Measurements from ENCODE around the gene PTPRD. TPM values are rescaled to one million over a fixed set of nuclear protein-coding genes. Genes with fewer than 3 reads are reported as not detected.

Gene PTPRD
- total RNA-seq, 4 donors from 2014 or later = 19.6 to 78.9 (median 45.6) TPM

DNA sequence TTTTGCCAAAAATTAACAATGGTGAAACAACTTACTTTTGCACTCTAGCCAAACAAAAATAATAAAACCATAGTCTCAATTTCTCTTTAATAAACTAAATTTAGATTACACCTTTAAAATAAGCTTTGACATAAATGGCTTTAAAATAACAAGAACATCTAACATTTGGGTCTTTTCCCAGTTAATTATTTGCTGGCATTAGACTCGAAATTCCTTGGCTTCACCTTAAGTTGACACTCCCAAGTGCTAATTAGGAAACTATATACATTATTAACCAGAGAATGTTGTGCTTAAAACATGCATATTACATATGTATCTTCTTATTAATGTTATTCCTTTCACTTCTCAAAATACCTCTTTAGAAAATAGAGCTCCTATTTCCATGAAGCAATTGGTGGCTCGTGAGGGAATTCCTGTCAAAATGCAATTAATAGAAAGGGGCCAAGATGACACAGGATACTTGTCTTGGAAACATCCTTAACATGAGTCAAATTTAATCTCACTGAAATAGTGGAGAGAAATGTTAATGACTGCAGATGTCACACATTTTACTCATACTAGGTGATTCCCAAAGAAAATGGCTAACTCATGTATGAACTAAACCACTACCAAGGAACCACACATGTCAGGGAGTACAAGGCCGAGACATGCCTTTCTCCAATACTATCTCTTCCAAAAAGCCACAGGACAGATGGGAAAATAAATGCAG, 1880.3 kb downstream of the PTPRD start:
- WGBS, 2 donors = 79 to 84% methylated on average over 3 of the region's 3 CpGs
- intact Hi-C loops (cut with DNase I) = no loop called here

DNA sequence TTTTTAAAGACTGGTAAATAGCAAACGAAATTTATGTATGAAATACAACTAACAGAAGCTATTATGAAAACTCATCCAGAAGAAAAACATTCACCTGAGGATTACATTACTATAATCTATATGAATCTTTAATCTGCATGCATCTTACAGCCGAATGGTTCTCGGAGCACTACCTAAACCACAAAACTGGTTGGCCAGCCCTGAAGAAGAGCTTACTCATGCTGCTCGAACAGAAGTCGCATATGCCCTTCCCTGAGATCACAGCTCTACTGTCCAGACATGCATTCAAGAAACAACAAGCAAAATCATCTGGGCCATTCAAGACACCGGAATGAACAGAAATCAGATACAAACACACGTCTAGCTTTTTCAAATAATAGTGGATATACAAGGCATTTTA, 1882.2 kb downstream of the PTPRD start:
- no peak for TF ChIP-seq POLR2A (IDR thresholded peaks at IDR 0.05)
- TF ChIP-seq, protein P1, sequence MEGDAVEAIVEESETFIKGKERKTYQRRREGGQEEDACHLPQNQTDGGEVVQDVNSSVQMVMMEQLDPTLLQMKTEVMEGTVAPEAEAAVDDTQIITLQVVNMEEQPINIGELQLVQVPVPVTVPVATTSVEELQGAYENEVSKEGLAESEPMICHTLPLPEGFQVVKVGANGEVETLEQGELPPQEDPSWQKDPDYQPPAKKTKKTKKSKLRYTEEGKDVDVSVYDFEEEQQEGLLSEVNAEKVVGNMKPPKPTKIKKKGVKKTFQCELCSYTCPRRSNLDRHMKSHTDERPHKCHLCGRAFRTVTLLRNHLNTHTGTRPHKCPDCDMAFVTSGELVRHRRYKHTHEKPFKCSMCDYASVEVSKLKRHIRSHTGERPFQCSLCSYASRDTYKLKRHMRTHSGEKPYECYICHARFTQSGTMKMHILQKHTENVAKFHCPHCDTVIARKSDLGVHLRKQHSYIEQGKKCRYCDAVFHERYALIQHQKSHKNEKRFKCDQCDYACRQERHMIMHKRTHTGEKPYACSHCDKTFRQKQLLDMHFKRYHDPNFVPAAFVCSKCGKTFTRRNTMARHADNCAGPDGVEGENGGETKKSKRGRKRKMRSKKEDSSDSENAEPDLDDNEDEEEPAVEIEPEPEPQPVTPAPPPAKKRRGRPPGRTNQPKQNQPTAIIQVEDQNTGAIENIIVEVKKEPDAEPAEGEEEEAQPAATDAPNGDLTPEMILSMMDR (IDR thresholded peaks at IDR 0.05) = no peak
- Histone ChIP-seq H3K27me3 (no peaks in the 10 kb centered on the region), H3K4me1 (no peaks in the 10 kb centered on the region), H3K27ac (no peak overlapping the region), H3K36me3 (no peaks in the 10 kb centered on the region), H3K4me3 (replicated peaks in 1 of 3) (no peak overlapping the region), H3K9me3 (no peaks in the 10 kb centered on the region)
- no peak for DNase-seq
- intact Hi-C loops (cut with DNase I) = no loop called here
- WGBS, 2 donors = 79 to 88% methylated on average over 7 of the region's 7 CpGs

More for the DNA sequence above, 1880.3 kb downstream of the PTPRD start:
- Histone ChIP-seq H3K9me3 (no peaks in the 10 kb centered on the region), H3K36me3 (no peaks in the 10 kb centered on the region), H3K27me3 (no peaks in the 10 kb centered on the region), H3K4me3 (replicated peaks in 1 of 3) (no peak overlapping the region), H3K27ac (no peak overlapping the region), H3K4me1 (no peaks in the 10 kb centered on the region)
- DNase-seq = no peak
- no peak for TF ChIP-seq POLR2A (IDR thresholded peaks at IDR 0.05)
- TF ChIP-seq, protein P1 (IDR thresholded peaks at IDR 0.05) = no peak

DNA sequence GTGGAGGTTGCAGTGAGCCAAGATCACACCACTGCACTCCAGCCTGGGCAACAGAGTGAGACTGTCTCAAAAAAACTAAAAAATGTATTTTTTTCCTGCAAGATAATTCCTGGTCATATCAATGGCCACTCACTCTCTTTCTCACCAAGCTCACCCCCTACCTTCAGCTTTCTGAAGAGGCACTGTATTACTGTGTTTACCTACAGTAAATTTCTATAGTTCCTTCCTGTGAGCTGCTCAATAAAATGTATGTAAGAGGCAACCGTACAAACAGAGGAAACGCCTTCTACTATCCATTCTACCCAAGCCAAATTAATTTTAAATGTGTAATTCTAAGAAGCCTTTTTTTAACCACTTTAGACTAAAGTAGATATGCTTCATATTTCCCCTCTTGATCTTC, 1883.9 kb downstream of the PTPRD start:
- no peaks in the 10 kb centered on the region for H3K36me3 ChIP-seq
- TF ChIP-seq, protein P1 (IDR thresholded peaks at IDR 0.05) = no peak
- no peak for TF ChIP-seq POLR2A (IDR thresholded peaks at IDR 0.05)
- no peaks in the 10 kb centered on the region for H3K4me1 ChIP-seq
- intact Hi-C loops (cut with DNase I) = no loop called here
- no peak overlapping the region for H3K27ac ChIP-seq
- H3K9me3 ChIP-seq = no peaks in the 10 kb centered on the region
- WGBS, 2 donors = 76 to 83% methylated on average over 2 of the region's 2 CpGs
- no peak overlapping the region for H3K4me3 ChIP-seq (replicated peaks in 1 of 3)
- no peaks in the 10 kb centered on the region for H3K27me3 ChIP-seq
- no peak for DNase-seq

DNA sequence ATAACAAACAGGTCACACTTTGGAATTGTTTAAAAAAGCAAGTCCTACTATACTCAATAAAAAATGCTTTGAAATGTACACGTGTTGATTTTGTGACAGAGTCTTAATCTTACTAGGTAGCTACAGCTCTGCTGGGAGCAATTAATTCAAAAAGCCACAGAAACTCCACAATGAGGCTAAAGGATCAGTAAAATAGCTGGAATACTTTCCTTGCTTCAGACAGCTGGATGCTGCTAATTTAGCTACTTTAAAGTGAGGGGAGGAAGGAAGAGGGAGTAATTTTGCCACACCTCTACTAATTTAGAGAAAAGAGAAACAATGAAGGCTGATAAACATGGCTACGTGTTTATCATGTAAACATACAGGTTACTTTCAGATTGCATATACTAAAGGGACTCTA, 1885.6 kb downstream of the PTPRD start:
- Histone ChIP-seq H3K9me3 (no peaks in the 10 kb centered on the region), H3K36me3 (no peaks in the 10 kb centered on the region), H3K4me1 (no peaks in the 10 kb centered on the region), H3K27ac (no peak overlapping the region), H3K27me3 (no peaks in the 10 kb centered on the region), H3K4me3 (replicated peaks in 1 of 3) (no peak overlapping the region)
- 61 to 64% methylated on average over 2 of the region's 2 CpGs for WGBS, 2 donors
- DNase-seq = no peak
- intact Hi-C loops (cut with DNase I) = no loop called here
- TF ChIP-seq, protein P1 (IDR thresholded peaks at IDR 0.05) = no peak
- TF ChIP-seq POLR2A (IDR thresholded peaks at IDR 0.05) = no peak

DNA sequence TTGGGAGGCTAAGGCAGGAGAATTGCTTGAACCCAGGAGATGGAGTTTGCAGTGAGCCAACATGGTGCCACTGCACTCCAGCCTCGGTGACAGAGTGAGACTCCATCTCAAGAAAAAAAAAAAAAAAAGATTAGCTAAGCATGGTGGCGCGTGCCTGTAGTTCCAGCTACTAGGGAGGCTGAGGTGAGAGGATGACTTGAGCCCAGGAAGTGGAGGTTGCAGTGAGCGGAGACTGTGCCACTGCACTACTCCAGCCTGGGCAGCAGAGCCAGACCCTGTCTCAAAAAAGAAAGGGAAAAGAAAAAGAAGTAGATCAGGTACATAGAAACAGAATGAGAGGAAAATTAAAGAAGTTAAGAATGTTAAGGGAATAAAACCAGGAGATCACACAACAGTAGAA, 1886.1 kb downstream of the PTPRD start:
- Histone ChIP-seq H3K27ac (no peak overlapping the region), H3K9me3 (no peaks in the 10 kb centered on the region), H3K4me1 (no peaks in the 10 kb centered on the region), H3K4me3 (replicated peaks in 1 of 3) (no peak overlapping the region), H3K36me3 (no peaks in the 10 kb centered on the region), H3K27me3 (no peaks in the 10 kb centered on the region)
- WGBS, 2 donors = 96 to 98% methylated on average over 4 of the region's 4 CpGs
- DNase-seq = no peak
- TF ChIP-seq, protein P1 (IDR thresholded peaks at IDR 0.05) = no peak
- no peak for TF ChIP-seq POLR2A (IDR thresholded peaks at IDR 0.05)
- intact Hi-C loops (cut with DNase I) = no loop called here

Measured in thyroid gland (tissue), 4 donors.